ENCODE measurements around the gene GRIN3B.

The GRIN3B gene

GRCh38 chr19:961866-962620, 38.2 kb upstream of the GRIN3B start:
- H3K9me3 Mint-ChIP-seq: no peaks in the 10 kb centered on the region
- peaks cover 2% of the 10 kb centered on the region for H3K36me3 Mint-ChIP-seq
- H3K4me1 Mint-ChIP-seq: peaks cover 8% of the 10 kb centered on the region
- no peak overlapping the region for H3K27ac Mint-ChIP-seq
- no peak overlapping the region for H3K4me3 Mint-ChIP-seq
- H3K27me3 Mint-ChIP-seq: no peaks in the 10 kb centered on the region

GRCh38 chr19:962683-963400, 37.4 kb upstream of the GRIN3B start:
- H3K27ac Mint-ChIP-seq: no peak overlapping the region
- peaks cover 2% of the 10 kb centered on the region for H3K36me3 Mint-ChIP-seq
- peaks cover 8% of the 10 kb centered on the region for H3K4me1 Mint-ChIP-seq
- H3K9me3 Mint-ChIP-seq: no peaks in the 10 kb centered on the region
- H3K27me3 Mint-ChIP-seq: no peaks in the 10 kb centered on the region
- H3K4me3 Mint-ChIP-seq: no peak overlapping the region

DNA sequence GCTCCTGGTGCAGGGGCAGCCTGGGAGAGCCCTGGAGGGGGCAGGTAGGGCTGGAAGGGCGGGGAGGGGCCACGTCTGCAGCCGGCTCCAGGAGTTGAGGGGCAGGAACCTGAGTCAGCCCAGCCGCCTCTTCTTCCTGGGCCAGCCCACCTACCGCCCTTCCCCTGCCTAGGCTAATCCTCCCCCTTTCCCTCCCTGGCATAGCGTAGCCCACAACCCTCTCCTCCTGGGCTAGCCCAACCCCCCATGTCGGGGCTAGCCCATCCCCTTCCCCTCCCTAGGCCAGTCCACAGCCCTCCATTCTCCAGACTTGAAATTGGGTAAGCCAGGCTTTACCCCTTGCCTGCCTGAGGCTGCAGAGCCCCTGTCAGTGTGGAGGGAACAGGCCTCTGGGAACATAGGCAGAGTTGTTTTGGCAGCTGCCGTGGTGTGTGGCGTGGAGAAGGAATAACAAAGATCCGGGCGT, 36.7 kb upstream of the GRIN3B start:
- Mint-ChIP-seq H3K4me3 (no peak overlapping the region), H3K4me1 (peaks cover 8% of the 10 kb centered on the region), H3K9me3 (no peaks in the 10 kb centered on the region), H3K27ac (no peak overlapping the region), H3K36me3 (peaks cover 2% of the 10 kb centered on the region), H3K27me3 (no peaks in the 10 kb centered on the region)

GRCh38 chr19:964116-964520, 36.1 kb upstream of the GRIN3B start:
- H3K4me3 Mint-ChIP-seq: no peak overlapping the region
- no peak overlapping the region for H3K27ac Mint-ChIP-seq
- no peaks in the 10 kb centered on the region for H3K9me3 Mint-ChIP-seq
- peaks cover 5% of the 10 kb centered on the region for H3K4me1 Mint-ChIP-seq
- peaks cover 2% of the 10 kb centered on the region for H3K36me3 Mint-ChIP-seq
- no peaks in the 10 kb centered on the region for H3K27me3 Mint-ChIP-seq

GRCh38 chr19:964761-965694, 35.2 kb upstream of the GRIN3B start:
- H3K4me1 Mint-ChIP-seq: peaks cover 5% of the 10 kb centered on the region
- H3K4me3 Mint-ChIP-seq: no peak overlapping the region
- H3K9me3 Mint-ChIP-seq: no peaks in the 10 kb centered on the region
- peaks cover 2% of the 10 kb centered on the region for H3K36me3 Mint-ChIP-seq
- no peak overlapping the region for H3K27ac Mint-ChIP-seq
- no peaks in the 10 kb centered on the region for H3K27me3 Mint-ChIP-seq

DNA sequence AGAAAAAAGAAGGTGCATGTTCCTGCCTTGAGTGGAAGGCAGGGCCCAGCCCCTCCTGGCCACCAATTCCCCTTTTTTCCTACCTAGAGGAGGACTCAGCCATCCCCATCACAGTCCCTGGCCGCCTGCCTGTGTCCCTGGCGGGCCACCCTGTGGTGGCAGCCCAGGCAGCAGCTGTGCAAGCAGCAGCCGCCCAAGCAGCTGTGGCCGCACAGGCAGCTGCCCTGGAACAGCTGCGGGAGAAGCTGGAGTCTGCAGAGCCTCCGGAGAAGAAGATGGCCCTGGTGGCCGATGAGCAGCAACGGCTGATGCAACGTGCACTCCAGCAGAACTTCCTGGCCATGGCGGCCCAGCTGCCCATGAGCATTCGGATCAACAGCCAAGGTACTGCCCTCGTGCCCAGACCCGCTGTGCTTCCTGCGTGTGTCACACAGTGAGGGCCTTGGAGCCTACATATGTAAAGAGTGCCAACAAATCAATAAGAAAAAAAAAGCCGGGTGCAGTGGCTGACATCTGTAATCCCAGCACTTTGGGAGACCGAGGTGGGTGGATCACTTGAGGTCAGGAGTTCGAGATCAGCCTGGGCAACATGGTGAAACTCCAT, 33.6 kb upstream of the GRIN3B start:
- Mint-ChIP-seq H3K27me3 (no peaks in the 10 kb centered on the region), H3K27ac (no peak overlapping the region), H3K9me3 (no peaks in the 10 kb centered on the region), H3K36me3 (peaks cover 7% of the 10 kb centered on the region), H3K4me3 (no peak overlapping the region), H3K4me1 (peaks cover 5% of the 10 kb centered on the region)

DNA sequence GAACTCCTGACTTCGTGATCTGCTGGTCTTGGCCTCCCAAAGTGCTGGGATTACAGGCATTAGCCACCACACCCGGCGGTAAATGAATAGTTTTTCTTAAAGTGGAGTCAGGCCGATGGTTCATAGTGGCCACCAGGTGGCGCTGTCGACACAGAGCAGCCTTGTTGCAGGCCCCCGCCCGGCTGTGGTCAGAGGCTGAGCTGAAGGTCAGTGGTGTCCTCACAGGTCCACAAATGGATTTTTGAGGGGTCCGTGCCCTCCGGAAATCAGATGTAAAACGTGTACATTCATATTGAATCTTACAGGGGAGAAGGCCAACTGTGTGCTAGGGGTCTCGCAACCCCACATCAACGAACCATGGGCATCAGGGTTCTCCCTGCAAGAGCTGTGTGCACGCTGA, 29.5 kb upstream of the GRIN3B start:
- H3K27me3 Mint-ChIP-seq: no peaks in the 10 kb centered on the region
- no peaks in the 10 kb centered on the region for H3K9me3 Mint-ChIP-seq
- no peak overlapping the region for H3K4me3 Mint-ChIP-seq
- no peaks in the 10 kb centered on the region for H3K4me1 Mint-ChIP-seq
- peak overlapping the region; percentile 23 for H3K27ac Mint-ChIP-seq
- H3K36me3 Mint-ChIP-seq: peaks cover 7% of the 10 kb centered on the region

- peaks cover 7% of the 10 kb centered on the region for H3K36me3 Mint-ChIP-seq
Measured at GRCh38 chr19:971795-972194, 28.4 kb upstream of the GRIN3B start.

DNA sequence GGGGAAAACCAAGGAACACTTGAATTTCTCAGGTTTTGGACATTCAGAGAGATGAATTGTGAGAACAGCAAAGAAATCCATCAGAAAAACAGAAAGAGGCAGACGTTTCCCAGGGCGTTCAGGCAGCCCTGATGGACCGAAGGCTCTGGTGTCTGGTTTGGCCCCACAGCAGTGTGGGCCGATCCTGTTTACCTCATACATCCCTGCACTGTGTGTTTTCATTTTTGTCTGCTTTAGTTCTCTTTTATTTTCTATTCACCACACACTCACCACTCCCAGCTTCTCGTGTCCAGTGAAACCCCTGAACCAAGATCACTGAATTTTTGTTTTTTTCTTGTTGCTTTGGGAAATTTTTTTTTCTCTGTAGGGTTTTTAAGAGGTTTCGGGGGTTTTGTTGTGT, 27.9 kb upstream of the GRIN3B start:
- Mint-ChIP-seq H3K27me3 (no peaks in the 10 kb centered on the region), H3K36me3 (peaks cover 7% of the 10 kb centered on the region), H3K4me3 (no peak overlapping the region)

More at GRCh38 chr19:971795-972194, 28.4 kb upstream of the GRIN3B start:
- H3K4me3 Mint-ChIP-seq: no peak overlapping the region
- no peak overlapping the region for H3K27ac Mint-ChIP-seq
- no peaks in the 10 kb centered on the region for H3K9me3 Mint-ChIP-seq
- H3K27me3 Mint-ChIP-seq: no peaks in the 10 kb centered on the region
- no peaks in the 10 kb centered on the region for H3K4me1 Mint-ChIP-seq

GRCh38 chr19:973726-974563, 26.3 kb upstream of the GRIN3B start:
- Mint-ChIP-seq H3K4me3 (no peak overlapping the region), H3K36me3 (peaks cover 7% of the 10 kb centered on the region), H3K9me3 (no peaks in the 10 kb centered on the region), H3K27ac (no peak overlapping the region), H3K4me1 (no peaks in the 10 kb centered on the region), H3K27me3 (no peaks in the 10 kb centered on the region)

More for the DNA sequence above, 27.9 kb upstream of the GRIN3B start:
- Mint-ChIP-seq H3K4me1 (no peaks in the 10 kb centered on the region), H3K9me3 (no peaks in the 10 kb centered on the region), H3K27ac (no peak overlapping the region)

DNA sequence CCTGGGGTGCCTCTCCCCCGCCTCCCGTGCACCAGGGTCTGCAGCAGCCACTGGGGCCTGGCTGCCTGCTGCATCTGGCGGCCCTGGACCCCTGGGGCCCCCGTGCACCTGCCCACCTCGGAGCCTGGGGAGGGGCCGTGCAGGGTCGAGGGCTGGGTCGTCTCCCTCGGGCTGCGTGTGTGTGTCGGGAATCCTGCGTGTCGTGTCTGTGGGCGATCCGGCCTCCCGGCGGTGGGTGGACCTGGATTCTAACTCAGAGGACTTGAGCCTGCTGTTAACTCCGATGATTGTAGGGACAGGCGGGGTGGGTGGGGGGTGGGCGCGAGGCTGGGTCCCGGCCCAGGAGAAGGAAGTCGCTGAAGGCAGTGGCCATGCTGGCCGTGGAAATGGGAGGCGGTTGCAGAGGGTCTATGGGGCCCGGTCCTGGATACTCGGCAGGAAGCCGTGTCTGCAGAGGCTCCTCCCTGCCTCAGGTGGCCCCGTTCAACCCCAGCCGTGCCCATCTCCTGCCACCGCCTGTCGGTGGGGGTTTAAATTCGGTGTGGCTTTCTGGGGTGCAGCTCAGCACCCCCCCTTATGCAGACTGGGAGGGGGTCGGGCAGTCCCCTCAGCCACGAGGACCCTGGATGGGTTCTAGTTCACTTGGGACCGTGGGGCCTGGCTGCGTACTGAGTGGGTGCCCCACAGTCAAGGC, 25.5 kb upstream of the GRIN3B start:
- H3K9me3 Mint-ChIP-seq: no peaks in the 10 kb centered on the region
- no peak overlapping the region for H3K4me3 Mint-ChIP-seq
- no peak overlapping the region for H3K27ac Mint-ChIP-seq
- H3K27me3 Mint-ChIP-seq: no peaks in the 10 kb centered on the region
- H3K4me1 Mint-ChIP-seq: no peaks in the 10 kb centered on the region
- peaks cover 7% of the 10 kb centered on the region for H3K36me3 Mint-ChIP-seq

- no peak overlapping the region for H3K4me3 Mint-ChIP-seq
- no peak overlapping the region for H3K27ac Mint-ChIP-seq
- H3K36me3 Mint-ChIP-seq: peaks cover 3% of the 10 kb centered on the region
- H3K9me3 Mint-ChIP-seq: no peaks in the 10 kb centered on the region
- H3K27me3 Mint-ChIP-seq: no peaks in the 10 kb centered on the region
- H3K4me1 Mint-ChIP-seq: no peaks in the 10 kb centered on the region
Measured at GRCh38 chr19:976476-976875, 23.7 kb upstream of the GRIN3B start.

- Mint-ChIP-seq H3K36me3 (peaks cover 3% of the 10 kb centered on the region), H3K27ac (no peak overlapping the region), H3K4me3 (no peak overlapping the region), H3K9me3 (no peaks in the 10 kb centered on the region), H3K4me1 (no peaks in the 10 kb centered on the region), H3K27me3 (no peaks in the 10 kb centered on the region)
Measured at GRCh38 chr19:977058-977464, 23.2 kb upstream of the GRIN3B start.

DNA sequence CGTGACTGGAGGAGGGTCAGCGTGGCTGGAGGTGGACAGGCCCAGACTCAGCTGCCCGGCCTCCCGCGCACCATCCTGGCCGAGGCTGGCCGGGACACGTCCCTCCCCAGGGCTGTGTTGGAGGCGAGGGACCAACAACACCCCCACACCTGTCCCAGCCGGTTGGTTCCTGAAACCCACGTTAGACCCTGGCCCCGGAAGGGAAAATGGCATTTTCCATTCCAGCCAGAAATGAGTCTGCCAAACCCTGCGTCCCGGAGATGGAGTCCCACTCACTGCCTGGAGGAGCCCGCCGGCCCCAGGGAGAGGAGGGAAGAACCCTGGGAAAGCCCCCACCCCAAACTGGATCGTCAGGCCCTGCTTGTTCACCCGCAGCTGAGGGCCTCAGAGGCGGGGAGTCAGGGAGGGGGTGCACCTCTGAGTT, 20.9 kb upstream of the GRIN3B start:
- Mint-ChIP-seq H3K36me3 (no peaks in the 10 kb centered on the region), H3K9me3 (no peaks in the 10 kb centered on the region), H3K27ac (no peak overlapping the region), H3K4me1 (no peaks in the 10 kb centered on the region), H3K27me3 (no peaks in the 10 kb centered on the region), H3K4me3 (no peak overlapping the region)
